HG03025 (cell line): Measurements from ENCODE around the gene ZNF407.

Source experiments
- ATAC-seq: cut with Tn5 transposase; IDR thresholded peaks from one replicate; pipeline ENCODE4 v1.9.1; 2021; ENCODE audit warnings: mild to moderate bottlenecking, moderate library complexity; ENCODE audit not compliant: unreplicated experiment, low FRiP score

Gene ZNF407

GRCh38 chr18:75108579-75109318 lies 511.1 kb downstream of the ZNF407 start:
- no peak for ATAC-seq

GRCh38 chr18:75109319-75109691 lies 511.6 kb downstream of the ZNF407 start:
- ATAC-seq, result no peak

GRCh38 chr18:75109819-75110218 lies 512.1 kb downstream of the ZNF407 start:
- no peak for ATAC-seq

GRCh38 chr18:75110311-75110710 lies 512.6 kb downstream of the ZNF407 start:
- no peak for ATAC-seq

GRCh38 chr18:75110846-75111415 lies 513.3 kb downstream of the ZNF407 start:
- no peak for ATAC-seq

GRCh38 chr18:75111760-75112159 lies 514.1 kb downstream of the ZNF407 start:
- no peak for ATAC-seq

- no peak for ATAC-seq
These were observed 514.8 kb downstream of the ZNF407 start for GRCh38 chr18:75112186-75113096.

GRCh38 chr18:75113455-75113854 lies 515.8 kb downstream of the ZNF407 start:
- ATAC-seq, result no peak

GRCh38 chr18:75114231-75114764 lies 516.6 kb downstream of the ZNF407 start:
- ATAC-seq, result no peak
